Mucosa of stomach (tissue), 1 donor: Measurements from ENCODE around the gene NLRC5.

ENCODE experiments used
- H3K27me3 ChIP-seq: one replicate; pipeline ENCODE4 v1.7.0; 2013; ENCODE audit warnings: mild to moderate bottlenecking, low read length; ENCODE audit not compliant: control insufficient read depth, insufficient read depth
- H3K36me3 ChIP-seq: one replicate; pipeline ENCODE4 v1.7.0; 2013; ENCODE audit warnings: low read length; ENCODE audit not compliant: control insufficient read depth, insufficient read depth
- H3K4me1 ChIP-seq: one replicate; pipeline ENCODE4 v1.7.0; 2013; ENCODE audit warnings: mild to moderate bottlenecking, low read length; ENCODE audit not compliant: control insufficient read depth, insufficient read depth
- H3K4me3 ChIP-seq: one replicate; pipeline ENCODE4 v1.7.0; 2013; ENCODE audit warnings: low read length
- H3K9ac ChIP-seq: one replicate; pipeline ENCODE4 v1.7.0; 2013; ENCODE audit warnings: mild to moderate bottlenecking, low read length, moderate library complexity
- H3K9me3 ChIP-seq: one replicate; pipeline ENCODE4 v1.7.0; 2013; ENCODE audit warnings: mild to moderate bottlenecking, low read length, moderate library complexity; ENCODE audit not compliant: control insufficient read depth
- donor health status: Pancreatic carcinoma.

NLRC5 gene

GRCh38 chr16:56950051-56950450 lies 39.3 kb upstream of the NLRC5 start:
- Histone ChIP-seq H3K36me3 (peaks cover 5% of the 10 kb centered on the region), H3K9me3 (no peaks in the 10 kb centered on the region), H3K9ac (no peak overlapping the region), H3K4me3 (no peak overlapping the region), H3K27me3 (no peaks in the 10 kb centered on the region), H3K4me1 (no peaks in the 10 kb centered on the region)

DNA sequence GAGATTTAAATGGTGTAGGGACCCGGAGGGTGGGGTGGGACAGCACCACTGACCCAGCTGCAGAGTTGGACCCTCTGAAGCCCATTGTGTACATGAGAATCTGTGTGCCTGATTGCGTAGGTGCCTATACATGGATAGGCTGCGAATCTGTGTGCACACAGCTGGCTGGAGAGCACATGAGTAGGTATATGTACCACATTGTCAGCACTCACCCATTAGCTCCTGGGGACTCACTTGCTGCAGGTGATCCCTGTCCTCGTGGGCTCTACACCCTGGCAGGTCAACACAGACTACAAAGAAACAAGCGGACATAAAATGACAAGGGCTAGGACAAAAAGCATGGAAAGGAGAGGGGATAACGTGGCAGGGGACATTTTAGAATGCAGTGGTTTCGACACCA lies 38.9 kb upstream of the NLRC5 start:
- no peaks in the 10 kb centered on the region for H3K27me3 ChIP-seq
- H3K9ac ChIP-seq = no peak overlapping the region
- H3K36me3 ChIP-seq = peaks cover 1% of the 10 kb centered on the region
- H3K4me3 ChIP-seq = no peak overlapping the region
- no peaks in the 10 kb centered on the region for H3K9me3 ChIP-seq
- H3K4me1 ChIP-seq = no peaks in the 10 kb centered on the region

DNA sequence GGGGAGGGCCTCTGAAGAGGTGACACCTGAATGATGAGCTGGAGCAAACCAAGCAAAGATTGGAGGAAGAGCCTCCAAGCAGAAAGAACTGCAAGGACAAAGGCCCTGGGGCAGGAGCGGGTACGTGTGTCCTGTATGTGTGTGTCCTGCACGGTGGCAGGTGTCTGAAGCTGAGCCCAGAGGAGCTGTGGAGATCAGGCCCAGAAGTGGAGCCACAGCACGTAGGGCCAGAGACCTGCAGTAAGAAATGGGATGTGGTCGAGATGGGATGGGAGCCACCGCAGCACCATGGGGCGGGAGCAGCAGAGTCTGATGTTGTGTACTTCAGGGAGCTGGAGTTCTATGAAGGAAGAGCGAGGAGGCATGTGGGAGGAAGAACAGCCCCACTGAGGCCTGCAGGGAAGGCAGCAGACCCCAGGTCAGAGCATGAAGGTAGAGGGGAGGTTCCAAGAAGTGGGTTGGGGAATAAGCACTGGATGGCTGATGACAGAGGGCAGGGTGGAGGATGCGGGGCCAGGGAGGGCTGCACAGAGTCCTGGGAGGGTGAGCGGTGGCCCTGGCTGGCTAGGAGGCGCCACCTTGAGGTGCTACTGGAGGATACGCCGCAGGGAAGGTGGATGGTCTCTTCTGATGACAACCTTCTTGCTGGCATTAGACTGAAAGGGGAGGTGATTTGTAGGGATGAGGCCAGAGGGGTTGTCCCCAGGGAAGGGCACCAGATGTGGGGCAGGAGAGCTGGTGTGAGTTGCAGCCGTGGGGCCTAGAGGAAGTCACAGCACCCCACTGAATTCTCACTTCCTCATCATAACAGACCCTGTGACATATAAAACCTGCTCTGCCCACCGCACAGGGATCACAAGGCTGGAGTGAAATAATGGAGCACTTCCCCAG lies 38.2 kb upstream of the NLRC5 start:
- Histone ChIP-seq H3K36me3 (no peaks in the 10 kb centered on the region), H3K4me1 (no peaks in the 10 kb centered on the region), H3K9ac (no peak overlapping the region), H3K4me3 (no peak overlapping the region), H3K27me3 (no peaks in the 10 kb centered on the region), H3K9me3 (no peaks in the 10 kb centered on the region)

DNA sequence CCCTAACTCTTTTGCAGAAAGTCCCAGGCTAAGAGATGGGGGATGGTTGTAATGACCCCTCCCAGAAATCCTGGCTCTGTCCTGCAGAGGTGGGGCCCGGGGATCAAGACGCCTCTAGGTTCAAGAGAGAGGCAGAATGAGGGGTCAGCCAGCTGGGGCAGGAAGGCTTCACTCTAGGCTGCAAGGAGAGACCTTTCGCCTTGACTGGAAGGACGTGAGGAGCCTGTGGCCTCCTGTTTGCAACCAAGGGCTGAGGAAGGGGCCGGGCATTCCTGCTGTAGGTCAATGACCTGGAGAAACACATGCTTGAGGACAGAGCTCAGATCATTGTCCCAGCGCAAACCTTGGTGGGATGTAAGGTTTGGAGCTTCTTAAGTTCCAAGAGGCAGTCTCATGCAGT lies 36.4 kb upstream of the NLRC5 start:
- Histone ChIP-seq H3K4me1 (no peaks in the 10 kb centered on the region), H3K27me3 (no peaks in the 10 kb centered on the region), H3K36me3 (no peaks in the 10 kb centered on the region), H3K4me3 (no peak overlapping the region), H3K9me3 (no peaks in the 10 kb centered on the region), H3K9ac (no peak overlapping the region)

DNA sequence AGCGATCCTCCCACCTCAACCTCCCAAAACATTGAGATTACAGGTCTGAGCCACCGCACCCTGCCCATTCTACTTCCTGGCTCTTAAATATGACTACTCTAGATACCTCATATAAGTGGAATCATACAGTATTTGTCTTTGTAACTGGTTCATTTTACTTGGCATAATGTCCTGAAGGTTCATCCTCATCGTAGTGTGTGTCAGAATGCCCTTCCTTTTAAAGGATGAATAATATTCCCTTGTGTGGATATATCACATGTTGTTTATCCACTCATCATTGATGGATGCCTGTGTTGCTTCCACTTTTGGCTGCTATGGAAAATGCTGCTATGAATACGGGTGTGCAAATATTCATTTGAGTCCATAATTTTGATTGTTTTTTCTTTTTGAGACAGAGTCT lies 33.3 kb upstream of the NLRC5 start:
- Histone ChIP-seq H3K4me3 (no peak overlapping the region), H3K36me3 (no peaks in the 10 kb centered on the region), H3K4me1 (no peaks in the 10 kb centered on the region), H3K9ac (no peak overlapping the region), H3K9me3 (no peaks in the 10 kb centered on the region), H3K27me3 (no peaks in the 10 kb centered on the region)

DNA sequence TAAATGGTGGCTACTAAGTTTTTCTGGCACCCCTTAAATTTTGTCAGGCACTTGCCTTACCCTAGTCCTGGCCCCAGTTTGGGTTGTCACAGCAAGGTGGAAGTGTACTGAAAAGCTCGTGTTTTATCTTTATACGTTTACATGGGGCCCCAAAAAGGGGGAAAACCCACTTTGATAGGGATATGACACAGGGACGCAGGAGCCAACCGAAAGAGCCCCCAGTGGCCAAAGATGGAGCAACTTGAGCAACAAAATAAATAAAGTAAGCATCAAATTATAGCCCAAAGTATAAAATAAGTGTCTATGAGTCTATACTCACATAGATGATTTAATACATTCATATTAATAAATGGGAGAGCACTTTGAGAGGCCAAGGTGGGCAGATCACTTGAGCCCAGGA lies 32.6 kb upstream of the NLRC5 start:
- no peaks in the 10 kb centered on the region for H3K27me3 ChIP-seq
- no peak overlapping the region for H3K9ac ChIP-seq
- H3K4me3 ChIP-seq = no peak overlapping the region
- H3K36me3 ChIP-seq = no peaks in the 10 kb centered on the region
- H3K9me3 ChIP-seq = no peaks in the 10 kb centered on the region
- no peaks in the 10 kb centered on the region for H3K4me1 ChIP-seq

- Histone ChIP-seq H3K27me3 (no peaks in the 10 kb centered on the region), H3K9me3 (no peaks in the 10 kb centered on the region), H3K4me1 (peaks cover 3% of the 10 kb centered on the region), H3K9ac (no peak overlapping the region), H3K4me3 (no peak overlapping the region), H3K36me3 (no peaks in the 10 kb centered on the region)
Observed at GRCh38 chr16:56960681-56961281, 28.6 kb upstream of the NLRC5 start.

- no peaks in the 10 kb centered on the region for H3K36me3 ChIP-seq
- no peak overlapping the region for H3K4me3 ChIP-seq
- H3K9ac ChIP-seq = no peak overlapping the region
- no peaks in the 10 kb centered on the region for H3K27me3 ChIP-seq
- H3K9me3 ChIP-seq = no peaks in the 10 kb centered on the region
- peaks cover 3% of the 10 kb centered on the region for H3K4me1 ChIP-seq
Observed at GRCh38 chr16:56961386-56961785, 28.0 kb upstream of the NLRC5 start.

DNA sequence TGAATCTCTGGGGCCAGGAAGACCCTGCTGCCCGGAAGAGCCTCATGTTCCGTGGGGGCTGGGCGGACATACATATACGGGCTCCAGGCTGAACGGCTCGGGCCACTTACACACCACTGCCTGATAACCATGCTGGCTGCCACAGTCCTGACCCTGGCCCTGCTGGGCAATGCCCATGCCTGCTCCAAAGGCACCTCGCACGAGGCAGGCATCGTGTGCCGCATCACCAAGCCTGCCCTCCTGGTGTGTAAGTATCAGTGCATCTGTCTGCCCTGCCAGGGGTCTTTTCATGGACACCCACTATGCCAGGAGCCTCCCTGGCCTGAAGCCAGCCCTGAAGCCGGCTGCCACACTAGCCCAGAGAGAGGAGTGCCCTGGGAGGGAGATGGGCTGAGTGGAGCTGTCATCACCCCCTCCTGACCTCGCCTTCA lies 27.5 kb upstream of the NLRC5 start, which contains the start of gene CETP:
Gene CETP (plus strand): TSS at position 100 of the 431 bp plus-strand sequence. CDS start 30 bp downstream, at position 130.
- Histone ChIP-seq H3K27me3 (no peaks in the 10 kb centered on the region), H3K9me3 (no peaks in the 10 kb centered on the region), H3K36me3 (no peaks in the 10 kb centered on the region), H3K9ac (no peak within 1 kb of the TSS), H3K4me3 (no peak within 1 kb of the TSS), H3K4me1 (peaks cover 3% of the 10 kb centered on the region)

DNA sequence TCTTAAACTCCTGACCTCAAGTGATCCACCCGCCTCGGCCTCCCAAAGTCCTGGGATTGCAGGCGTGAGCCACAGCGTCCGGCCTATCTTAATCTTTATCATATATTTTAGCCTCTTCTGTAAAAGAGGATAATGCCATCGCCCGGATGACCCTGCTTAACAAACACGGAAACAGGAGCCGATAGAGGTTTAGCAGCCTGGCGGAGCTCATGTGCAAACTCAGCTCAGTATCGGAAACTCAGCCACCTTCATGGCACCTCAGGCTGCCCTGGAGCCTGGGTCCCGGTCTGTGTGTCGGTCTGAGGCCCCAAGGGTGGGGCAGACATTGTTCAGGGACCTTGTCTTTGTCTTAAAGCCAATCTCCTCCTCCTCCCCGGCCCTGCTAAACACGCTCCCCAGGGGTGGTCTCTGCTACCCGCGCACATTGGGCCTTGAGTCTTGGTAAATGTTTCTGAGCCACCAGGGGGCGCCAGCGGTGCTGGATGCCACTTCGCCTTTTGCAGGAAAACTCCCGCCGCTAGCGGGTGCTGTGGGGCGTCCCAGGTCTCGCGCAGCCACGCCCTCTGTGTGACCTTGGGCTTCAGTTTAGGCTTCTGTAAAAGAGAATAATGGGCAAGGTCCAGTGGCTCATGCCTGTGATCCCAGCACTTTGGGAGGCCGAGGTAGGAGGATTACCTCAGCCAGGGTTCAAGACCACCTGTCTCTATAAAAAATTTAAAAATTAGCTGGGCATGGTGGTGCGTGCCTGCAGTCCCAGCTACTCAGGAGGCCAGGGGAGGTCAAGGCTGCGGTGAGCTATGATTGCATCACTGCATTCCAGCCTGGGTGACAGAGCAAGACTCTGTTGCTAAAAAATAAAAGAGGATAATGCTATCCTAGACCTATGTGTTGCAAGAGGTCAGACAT lies 24.9 kb upstream of the NLRC5 start:
- Histone ChIP-seq H3K9me3 (no peaks in the 10 kb centered on the region), H3K4me1 (peaks cover 3% of the 10 kb centered on the region), H3K36me3 (no peaks in the 10 kb centered on the region), H3K9ac (peak overlapping the region; percentile 10), H3K4me3 (no peak overlapping the region), H3K27me3 (no peaks in the 10 kb centered on the region)

GRCh38 chr16:56965149-56966092 lies 23.9 kb upstream of the NLRC5 start:
- Histone ChIP-seq H3K9ac (no peak overlapping the region), H3K27me3 (no peaks in the 10 kb centered on the region), H3K36me3 (no peaks in the 10 kb centered on the region), H3K9me3 (no peaks in the 10 kb centered on the region), H3K4me3 (no peak overlapping the region), H3K4me1 (peaks cover 3% of the 10 kb centered on the region)
